HG03103 (cell line): ENCODE results near the gene NOG.

ENCODE experiments used
- ATAC-seq: cut with Tn5 transposase; IDR thresholded peaks from one replicate; pipeline ENCODE4 v1.9.1; 2021; ENCODE audit warnings: low read depth; ENCODE audit not compliant: unreplicated experiment

The NOG gene

GRCh38 chr17:56596691-56597494 is 3.4 kb downstream of the NOG start:
- no peak for ATAC-seq

GRCh38 chr17:56597495-56597990 is 4.0 kb downstream of the NOG start:
- no peak for ATAC-seq

- ATAC-seq: no peak
Measured at GRCh38 chr17:56598466-56598865, 5.0 kb downstream of the NOG start.

- no peak for ATAC-seq
Measured at GRCh38 chr17:56599088-56599487, 5.6 kb downstream of the NOG start.

- no peak for ATAC-seq
Measured at GRCh38 chr17:56599566-56599965, 6.1 kb downstream of the NOG start.

GRCh38 chr17:56600256-56600655 is 6.8 kb downstream of the NOG start:
- ATAC-seq: no peak

GRCh38 chr17:56601591-56601990 is 8.1 kb downstream of the NOG start:
- ATAC-seq: no peak

- ATAC-seq: no peak
Measured at GRCh38 chr17:56602292-56603130, 9.0 kb downstream of the NOG start.

GRCh38 chr17:56603486-56604238 is 10.2 kb downstream of the NOG start:
- ATAC-seq: no peak

GRCh38 chr17:56604691-56605290 is 11.3 kb downstream of the NOG start:
- ATAC-seq: no peak

GRCh38 chr17:56608944-56609343 is 15.4 kb downstream of the NOG start:
- no peak for ATAC-seq

GRCh38 chr17:56610321-56610720 is 16.8 kb downstream of the NOG start:
- no peak for ATAC-seq

GRCh38 chr17:56613131-56613530 is 19.6 kb downstream of the NOG start:
- ATAC-seq: no peak

GRCh38 chr17:56614522-56614921 is 21.0 kb downstream of the NOG start:
- ATAC-seq: no peak

GRCh38 chr17:56616239-56616638 is 22.7 kb downstream of the NOG start:
- no peak for ATAC-seq

GRCh38 chr17:56623383-56623782 is 29.9 kb downstream of the NOG start:
- ATAC-seq: no peak

- ATAC-seq: no peak
Measured at GRCh38 chr17:56624309-56624708, 30.8 kb downstream of the NOG start.

GRCh38 chr17:56624912-56625311 is 31.4 kb downstream of the NOG start:
- ATAC-seq: no peak

GRCh38 chr17:56629531-56630075 is 36.1 kb downstream of the NOG start:
- ATAC-seq: no peak

- ATAC-seq: no peak
Measured at GRCh38 chr17:56630202-56630601, 36.7 kb downstream of the NOG start.
